Left hindlimb (tissue), 1 donor: Measurements from ENCODE around the gene RNF166.
"Not testable (repeated sequence)": the region's sequence is repeated elsewhere in the genome, so short reads cannot be mapped to it uniquely, and the experiment has no call there.

Source experiments
- DNase-seq: peaks from one replicate; pipeline ENCODE4 v3.0.0-alpha.2; 2018

RNF166 gene

DNA sequence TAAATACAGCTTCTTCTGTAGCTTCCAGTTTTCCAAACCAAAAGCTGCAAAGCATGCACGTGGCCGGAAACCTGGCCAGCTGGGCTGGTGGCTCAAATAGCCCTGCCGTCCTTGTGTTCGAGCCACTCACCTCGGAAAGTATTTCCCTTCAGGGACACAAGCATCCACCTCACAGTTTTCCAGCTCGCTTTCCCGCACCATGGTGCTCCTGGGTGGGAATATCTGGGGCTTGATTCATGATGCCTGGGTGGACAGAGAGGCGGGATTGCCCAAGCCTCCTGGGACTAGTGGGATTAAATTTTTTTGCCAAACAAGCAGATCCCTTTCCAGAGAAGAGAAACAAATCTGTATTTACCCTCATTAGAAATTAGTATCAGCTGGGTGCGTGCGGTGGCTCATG lies 36.2 kb downstream of the RNF166 start:
- DNase-seq: no peak

DNA sequence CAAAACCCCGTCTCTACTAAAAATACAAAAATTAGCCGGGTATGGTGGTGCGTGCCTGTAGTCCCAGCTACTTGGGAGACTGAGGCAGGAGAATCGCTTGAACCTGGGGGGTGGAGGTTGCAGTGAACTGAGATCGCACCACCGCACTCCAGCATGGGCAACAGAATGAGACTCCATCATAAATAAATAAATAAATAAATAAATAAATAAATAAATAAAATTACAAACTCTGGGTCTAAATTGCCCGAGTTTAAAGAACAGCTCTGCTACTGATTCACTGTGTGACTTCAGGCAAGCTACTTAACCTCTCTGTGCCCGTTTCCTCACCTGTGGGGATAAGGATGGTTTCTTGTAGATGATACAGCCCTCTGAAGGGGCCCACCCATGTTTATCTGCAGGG lies 36.7 kb downstream of the RNF166 start:
- DNase-seq: not testable (repeated sequence)

- DNase-seq: no peak
Measured at GRCh38 chr16:88667461-88667860, 38.7 kb downstream of the RNF166 start.

- DNase-seq: no peak
Measured at GRCh38 chr16:88665570-88665969, 40.6 kb downstream of the RNF166 start.

GRCh38 chr16:88665148-88665547 lies 41.1 kb downstream of the RNF166 start:
- no peak for DNase-seq

GRCh38 chr16:88662843-88663606 lies 43.2 kb downstream of the RNF166 start, which contains the start of gene MVD:
TSS of gene MVD (minus strand) at chr16:88663091. CDS start at chr16:88663080, 11 bp downstream.
- DNase-seq: peak; percentile 99

GRCh38 chr16:88662222-88662842 lies 43.9 kb downstream of the RNF166 start:
- DNase-seq: no peak

- no peak for DNase-seq
Measured at GRCh38 chr16:88661468-88661867, 44.7 kb downstream of the RNF166 start.

DNA sequence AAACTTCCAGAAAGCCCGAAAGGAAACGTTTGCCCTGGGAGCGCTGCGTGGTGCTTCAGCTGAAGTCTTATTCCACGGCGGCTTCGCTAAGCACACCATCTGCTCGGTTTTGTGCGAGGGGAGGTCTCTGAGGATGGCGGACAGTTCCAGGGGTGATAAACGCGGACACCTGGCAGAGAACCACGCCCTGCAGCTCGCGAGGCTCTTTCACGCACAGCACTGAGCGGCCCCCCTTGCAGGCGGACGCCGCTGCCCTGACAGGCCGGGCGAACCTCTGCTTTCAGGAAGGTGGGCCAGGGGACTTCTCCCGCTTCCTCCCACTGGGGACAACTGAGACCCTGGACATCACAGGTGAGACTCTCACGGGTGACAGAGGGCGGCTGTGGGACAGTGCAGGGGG lies 47.0 kb downstream of the RNF166 start:
- DNase-seq: no peak

DNA sequence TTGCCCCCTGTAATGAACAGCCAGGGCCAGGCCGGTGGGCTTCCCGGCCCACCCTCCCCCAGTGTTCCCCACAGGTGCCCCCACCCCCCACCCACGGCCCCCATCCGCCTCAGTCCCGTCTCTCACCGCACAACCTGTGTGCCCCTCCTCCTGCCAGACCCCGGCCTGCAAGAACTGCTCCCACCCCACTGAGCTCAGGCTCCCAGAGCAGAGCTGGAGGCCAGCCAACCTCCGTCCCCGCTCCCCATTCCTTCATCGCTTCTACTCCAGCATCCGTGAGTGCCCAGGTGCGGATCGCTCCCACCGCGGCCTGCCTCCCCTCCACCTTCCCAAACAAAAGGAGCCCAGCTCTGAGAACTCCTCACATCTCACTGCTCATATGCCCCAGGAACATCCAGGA lies 47.5 kb downstream of the RNF166 start:
- no peak for DNase-seq

DNA sequence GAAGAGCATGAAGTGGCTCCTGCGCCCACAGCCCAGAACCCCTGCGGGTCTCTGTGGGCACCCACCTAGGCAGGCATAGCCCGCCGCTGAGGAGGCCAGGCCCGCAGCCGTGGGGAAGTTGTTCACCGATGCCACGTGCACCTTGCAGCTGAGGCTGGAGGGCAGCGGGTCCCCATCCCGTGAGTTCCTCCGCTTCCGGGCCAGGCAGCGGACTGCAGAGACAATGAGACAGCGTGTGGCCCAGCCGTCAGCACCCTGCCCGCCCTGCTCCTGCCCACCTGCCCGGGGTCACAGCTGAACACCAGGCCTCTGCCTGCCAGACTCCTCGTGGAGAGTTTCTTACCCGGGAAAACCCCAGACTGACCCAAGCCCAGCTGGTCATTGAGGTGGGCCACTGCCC lies 48.8 kb downstream of the RNF166 start:
- DNase-seq: no peak

- DNase-seq: no peak
Measured at GRCh38 chr16:88656291-88656980, 49.8 kb downstream of the RNF166 start.

GRCh38 chr16:88655733-88656281 lies 50.4 kb downstream of the RNF166 start:
- DNase-seq: no peak

DNA sequence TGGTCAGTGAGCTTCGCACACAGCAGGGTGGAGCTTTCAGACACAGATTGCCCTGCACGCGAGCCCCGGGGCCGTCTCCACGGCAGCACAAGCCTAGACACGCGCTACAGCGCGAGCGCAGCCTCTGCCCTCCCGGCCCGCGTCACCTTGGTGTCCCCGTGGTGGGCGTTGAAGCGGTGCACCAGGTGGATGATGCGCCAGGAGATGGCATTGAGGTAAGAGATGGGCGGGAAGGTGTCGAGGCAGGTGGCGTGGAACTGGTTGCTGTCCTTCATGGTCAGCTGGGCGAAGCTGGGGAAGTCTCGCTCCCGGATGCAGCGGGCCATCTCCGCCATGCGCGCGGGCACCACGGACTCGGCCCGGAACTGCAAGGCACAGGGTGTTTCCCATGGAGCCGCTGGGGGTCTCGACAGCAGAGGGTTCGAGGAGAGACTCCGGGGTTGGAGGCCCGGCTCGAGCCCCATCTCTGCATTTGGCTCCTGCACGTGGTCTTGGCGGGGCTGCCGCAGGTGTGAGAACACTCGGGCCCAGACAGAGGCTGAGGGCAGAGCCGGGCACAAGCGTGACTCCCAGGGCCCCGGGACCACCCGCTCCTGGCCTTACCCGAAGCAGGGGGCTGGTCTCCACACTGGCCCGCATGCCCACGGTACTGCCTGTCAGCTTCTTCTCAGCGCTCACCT lies 51.0 kb downstream of the RNF166 start:
- DNase-seq: no peak

DNA sequence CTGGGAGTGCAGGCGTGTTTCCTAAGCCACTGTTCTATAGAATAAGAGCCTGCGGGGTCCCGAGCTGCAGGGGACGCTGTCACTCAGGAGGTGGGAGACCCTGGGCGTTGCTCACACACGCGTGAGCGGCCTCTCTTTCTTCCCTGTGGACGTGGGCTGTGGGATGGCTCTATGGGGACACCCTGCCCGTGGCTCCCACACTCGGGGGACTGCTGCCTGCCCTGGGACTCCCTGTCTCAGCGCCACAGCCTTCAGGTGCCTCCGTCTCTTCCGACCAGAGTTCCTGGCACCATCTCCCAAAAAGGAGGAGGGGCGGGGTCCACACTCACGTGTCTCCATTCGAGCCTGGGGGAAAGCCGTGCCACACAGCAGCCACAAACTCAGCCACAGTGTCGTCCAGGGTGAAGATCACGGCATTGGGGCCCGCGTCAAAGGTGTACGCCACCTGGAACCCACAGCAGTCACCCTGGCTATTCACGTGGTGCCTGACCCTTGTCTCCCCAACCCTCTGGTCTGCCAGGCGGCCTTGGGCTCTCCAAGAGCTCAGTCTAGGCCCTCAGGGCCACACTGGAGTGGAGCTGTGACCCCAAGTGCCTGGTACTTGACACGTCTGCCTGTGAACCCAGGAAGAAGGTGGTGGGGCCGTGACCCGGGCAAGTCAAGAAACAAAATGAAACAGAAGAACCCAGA lies 51.7 kb downstream of the RNF166 start:
- no peak for DNase-seq

- no peak for DNase-seq
Measured at GRCh38 chr16:88653596-88654362, 52.4 kb downstream of the RNF166 start.

DNA sequence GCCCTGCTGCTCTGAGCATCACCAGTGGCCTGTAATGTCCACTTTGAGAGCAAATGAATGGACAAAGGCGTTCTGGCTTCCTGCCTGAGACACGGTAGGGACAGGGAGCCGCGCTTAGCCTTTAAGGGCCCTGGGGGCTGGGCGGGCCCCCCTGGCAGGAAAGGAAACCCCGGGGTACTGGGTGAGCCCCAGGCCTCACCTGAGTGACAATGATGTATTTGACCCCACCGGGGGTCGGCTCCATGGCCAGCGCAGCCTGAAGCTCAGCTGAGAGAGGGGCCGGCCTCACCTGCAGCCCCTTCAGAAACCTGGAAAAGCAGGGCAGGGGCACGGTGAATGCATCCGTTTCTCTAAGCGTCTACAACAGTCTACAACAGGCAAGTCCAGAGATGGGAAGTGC lies 53.1 kb downstream of the RNF166 start:
- DNase-seq: no peak

DNA sequence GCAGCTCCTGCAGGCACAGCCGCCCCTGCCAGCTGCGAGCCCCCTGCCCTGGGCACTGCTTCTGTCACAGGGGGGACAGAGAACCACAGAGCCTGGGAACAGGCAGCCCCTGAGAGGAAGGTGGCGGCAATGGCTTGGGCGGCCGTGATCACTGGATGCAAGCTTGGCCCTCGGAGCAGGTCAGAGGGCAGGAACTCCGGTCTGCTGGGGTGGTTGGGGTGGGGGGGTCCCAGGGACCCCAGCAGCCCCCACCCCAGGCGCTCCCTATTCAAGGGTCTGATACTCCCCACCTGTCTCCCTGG lies 53.5 kb downstream of the RNF166 start:
- no peak for DNase-seq

DNA sequence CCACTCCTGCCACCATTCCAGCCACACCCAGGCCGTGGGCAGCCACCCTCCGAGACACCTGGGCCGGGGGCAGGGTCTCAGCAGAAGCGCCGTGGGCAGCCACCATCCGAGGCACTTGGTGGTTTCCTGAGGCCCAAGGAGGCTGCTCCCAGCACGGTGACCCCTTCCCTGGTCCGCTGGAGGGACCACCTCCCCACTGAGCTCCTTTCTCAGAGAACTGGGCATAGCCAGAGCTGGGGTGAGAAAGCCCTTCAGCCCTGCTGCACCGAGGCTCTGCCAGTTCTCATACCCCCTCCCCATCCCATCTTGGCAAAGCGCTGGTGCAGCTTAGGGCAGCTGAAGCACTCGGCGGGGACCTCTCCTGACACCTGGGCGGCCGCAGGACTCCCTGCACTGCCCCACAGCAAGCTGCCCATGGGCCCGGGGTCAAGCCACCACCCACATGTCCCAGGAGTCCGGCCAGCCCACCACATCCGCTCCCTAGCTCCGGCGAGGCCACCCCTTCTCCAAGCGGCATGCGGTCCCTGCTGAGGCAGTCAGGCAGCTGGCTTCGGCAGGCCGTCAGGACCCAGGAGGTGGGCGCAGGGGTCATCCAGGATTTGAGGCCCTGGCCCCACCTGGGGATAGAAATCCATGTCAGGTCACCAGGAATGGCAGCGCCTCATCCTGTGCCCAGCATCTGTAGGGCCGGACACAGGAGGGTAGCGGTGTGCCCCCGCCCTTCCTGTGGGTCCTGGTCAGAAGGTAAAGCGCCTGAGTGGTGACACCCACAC lies 54.0 kb downstream of the RNF166 start:
- DNase-seq: no peak

GRCh38 chr16:88651276-88651988 lies 54.8 kb downstream of the RNF166 start:
- no peak for DNase-seq
